Breast epithelium (tissue), 4 donors: ENCODE results near the gene P2RX5. TPM values are rescaled to one million over a fixed set of nuclear protein-coding genes. Genes with fewer than 3 reads are reported as not detected.
"Not testable (repeated sequence)": the region's sequence is repeated elsewhere in the genome, so short reads cannot be mapped to it uniquely, and the experiment has no call there.

Experiments used
- DNase-seq, 2 donors: peaks; one replicate each; pipeline ENCODE4 v3.0.0-alpha.2; 2019; ENCODE audit warnings: low spot score in 2 of 2
- H3K27ac ChIP-seq, 2 donors: fragments of 200-600 bp; sonication (generic) in 1 of 2; one replicate each; pipeline ENCODE4 v1.5.1; 2016 to 2019; ENCODE audit warnings: mild to moderate bottlenecking in 1 of 2
- H3K27me3 ChIP-seq, 2 donors: fragments of 200-600 bp; sonication (generic) in 1 of 2; one replicate each; pipeline versions ENCODE4 v1.5.1 to v1.6.0; 2017 to 2019; ENCODE audit warnings: control low read depth in 1 of 2, mild to moderate bottlenecking in 1 of 2
- H3K36me3 ChIP-seq: fragments of 200-600 bp; one replicate; pipeline ENCODE4 v1.5.1; 2019
- H3K4me1 ChIP-seq, 2 donors: fragments of 200-600 bp; sonication (generic); one replicate each; pipeline ENCODE4 v1.5.1; 2016 to 2019; ENCODE audit warnings: control low read depth in 1 of 2
- H3K4me3 ChIP-seq, 3 donors: fragments of 200-600 bp; sonication (generic); 1 replicate in 2 of 3; 2 replicates in 1 of 3; pipeline ENCODE4 v1.5.1; 2016 to 2019; ENCODE audit warnings: mild to moderate bottlenecking in 3 of 3, moderate library complexity in 2 of 3
- H3K9me3 ChIP-seq, 2 donors: fragments of 200-600 bp; sonication (generic) in 1 of 2; one replicate each; pipeline ENCODE4 v1.5.1; 2016 to 2019; ENCODE audit warnings: control low read depth in 1 of 2
- POLR2A ChIP-seq: fragments of 450-650 bp; IDR thresholded peaks from one replicate; pipeline ENCODE4 v1.6.1; 2016; ENCODE audit warnings: antibody characterized with exemption, mild to moderate bottlenecking, moderate library complexity
- POLR2AphosphoS5 ChIP-seq, 3 donors: sonication (generic); formaldehyde crosslinking; IDR thresholded peaks; one replicate each; pipeline ENCODE4 v1.6.1; 2017; ENCODE audit warnings: antibody characterized with exemption in 3 of 3
- intact Hi-C: fragments of 100-400 bp; cut with DNase I; formaldehyde crosslinking; loops from one replicate; pipeline ENCODE4 v1.15.1; 2023; ENCODE audit warnings: low total_unique reads
- total RNA-seq, 3 donors: library from RNA; depleted of rRNA; stranded (reverse); fragments of >200 nt; gene quantifications; one replicate each; pipeline ENCODE4 v1.1.0, GENCODE V29; 2016
- TF ChIP-seq, protein P1 (sequence below), 3 donors: fragments of 450-650 bp; IDR thresholded peaks; one replicate each; pipeline ENCODE4 v1.5.1; 2016 to 2017; ENCODE audit warnings: antibody characterized with exemption in 3 of 3, mild to moderate bottlenecking in 3 of 3, moderate library complexity in 3 of 3

Gene P2RX5
- total RNA-seq, 3 donors from 2014 or later, result 0.29 to 2.0 (median 0.32) TPM

DNA sequence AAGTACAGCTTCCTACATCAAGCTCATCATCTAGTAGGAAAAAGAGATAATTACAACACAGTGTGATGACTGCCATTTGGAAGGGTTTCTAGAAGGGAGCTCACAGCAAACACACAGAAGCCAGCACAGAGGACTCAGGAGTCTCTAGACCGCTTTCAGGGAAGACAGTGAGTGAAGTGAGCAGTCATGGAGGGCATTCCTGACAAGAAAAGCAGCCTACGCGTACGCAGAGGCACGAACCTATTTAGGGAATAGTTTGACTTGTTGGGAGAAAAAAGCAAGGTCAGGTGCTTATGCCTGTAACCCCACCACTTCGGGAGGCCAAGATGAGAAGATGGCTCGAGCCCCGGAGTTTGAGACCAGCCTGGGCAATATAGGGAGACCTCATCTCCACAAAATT is 19.3 kb upstream of the P2RX5 start:
- Histone ChIP-seq H3K9me3 (no peaks in the 10 kb centered on the region), H3K27me3 (no peaks in the 10 kb centered on the region), H3K36me3 (peaks cover 4% of the 10 kb centered on the region), H3K27ac (no peak overlapping the region), H3K4me1 (no peaks in the 10 kb centered on the region), H3K4me3 (no peak overlapping the region)
- DNase-seq, result no peak
- intact Hi-C loops, result no loop called here
- TF ChIP-seq, protein P1, sequence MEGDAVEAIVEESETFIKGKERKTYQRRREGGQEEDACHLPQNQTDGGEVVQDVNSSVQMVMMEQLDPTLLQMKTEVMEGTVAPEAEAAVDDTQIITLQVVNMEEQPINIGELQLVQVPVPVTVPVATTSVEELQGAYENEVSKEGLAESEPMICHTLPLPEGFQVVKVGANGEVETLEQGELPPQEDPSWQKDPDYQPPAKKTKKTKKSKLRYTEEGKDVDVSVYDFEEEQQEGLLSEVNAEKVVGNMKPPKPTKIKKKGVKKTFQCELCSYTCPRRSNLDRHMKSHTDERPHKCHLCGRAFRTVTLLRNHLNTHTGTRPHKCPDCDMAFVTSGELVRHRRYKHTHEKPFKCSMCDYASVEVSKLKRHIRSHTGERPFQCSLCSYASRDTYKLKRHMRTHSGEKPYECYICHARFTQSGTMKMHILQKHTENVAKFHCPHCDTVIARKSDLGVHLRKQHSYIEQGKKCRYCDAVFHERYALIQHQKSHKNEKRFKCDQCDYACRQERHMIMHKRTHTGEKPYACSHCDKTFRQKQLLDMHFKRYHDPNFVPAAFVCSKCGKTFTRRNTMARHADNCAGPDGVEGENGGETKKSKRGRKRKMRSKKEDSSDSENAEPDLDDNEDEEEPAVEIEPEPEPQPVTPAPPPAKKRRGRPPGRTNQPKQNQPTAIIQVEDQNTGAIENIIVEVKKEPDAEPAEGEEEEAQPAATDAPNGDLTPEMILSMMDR (IDR thresholded peaks at IDR 0.05), result no peak
- TF ChIP-seq POLR2A, result no peak
- no peak for TF ChIP-seq POLR2AphosphoS5 (IDR thresholded peaks at IDR 0.05)

- Histone ChIP-seq H3K4me3 (no peak overlapping the region), H3K27me3 (no peaks in the 10 kb centered on the region), H3K27ac (no peak overlapping the region), H3K9me3 (no peaks in the 10 kb centered on the region), H3K36me3 (peaks cover 4% of the 10 kb centered on the region), H3K4me1 (no peaks in the 10 kb centered on the region)
- TF ChIP-seq, protein P1 (IDR thresholded peaks at IDR 0.05), result no peak
- no peak for TF ChIP-seq POLR2A
- no peak for TF ChIP-seq POLR2AphosphoS5 (IDR thresholded peaks at IDR 0.05)
- no peak for DNase-seq
- intact Hi-C loops, result loop anchor here (5.0 kb wide), 1 partner anchor 1251 kb away; no protein-coding TSS in a partner anchor
These were observed 17.0 kb upstream of the P2RX5 start for GRCh38 chr17:3712811-3713463.

DNA sequence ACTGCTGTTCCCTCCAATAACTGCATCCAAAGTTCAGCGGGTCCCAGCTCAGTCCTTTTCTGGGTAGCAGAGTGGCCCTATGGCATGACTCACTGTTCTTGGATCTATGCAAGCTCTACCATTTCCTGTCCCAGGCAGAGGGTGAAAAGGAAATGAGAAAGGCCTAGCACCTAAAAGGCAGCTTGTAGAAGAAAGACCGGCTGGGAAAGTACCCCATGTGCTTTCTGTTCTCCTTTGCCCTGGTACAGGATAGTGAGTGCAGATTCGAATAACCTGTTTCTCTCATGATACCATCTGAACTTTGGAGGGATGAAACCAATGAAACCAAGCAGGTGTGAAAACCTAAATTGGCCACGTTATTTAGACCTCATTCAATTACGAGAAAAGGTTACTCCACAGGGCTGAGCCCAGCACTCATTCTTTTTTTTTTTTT is 15.0 kb upstream of the P2RX5 start:
- H3K9me3 ChIP-seq, result no peaks in the 10 kb centered on the region
- TF ChIP-seq, protein P1 (IDR thresholded peaks at IDR 0.05), result no peak
- TF ChIP-seq POLR2AphosphoS5 (IDR thresholded peaks at IDR 0.05) (no peak), POLR2A (no peak)

DNA sequence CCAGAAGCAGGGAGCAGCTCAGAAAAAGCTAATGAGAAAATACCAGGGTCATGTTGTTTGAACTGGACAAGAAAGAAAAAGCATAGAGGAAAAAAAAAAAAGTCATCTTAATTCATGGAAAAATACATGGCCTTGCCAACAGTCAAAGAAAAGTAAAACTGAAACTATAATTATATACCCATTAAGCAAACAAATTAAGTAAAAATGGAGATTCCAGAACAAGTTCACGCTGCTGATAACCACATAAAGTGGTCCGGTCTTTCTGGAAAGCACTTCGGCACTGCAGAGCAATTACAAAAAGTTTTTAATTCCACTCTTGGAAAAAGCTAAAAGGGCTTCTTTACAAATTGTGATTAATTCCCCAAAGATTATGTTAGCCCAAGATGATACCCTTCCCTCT is 12.4 kb upstream of the P2RX5 start:
- TF ChIP-seq, protein P1 (IDR thresholded peaks at IDR 0.05), result no peak
- TF ChIP-seq POLR2AphosphoS5 (IDR thresholded peaks at IDR 0.05) (no peak), POLR2A (no peak)
- Histone ChIP-seq H3K9me3 (no peaks in the 10 kb centered on the region), H3K27me3 (no peaks in the 10 kb centered on the region), H3K4me3 (no peak overlapping the region), H3K36me3 (no peaks in the 10 kb centered on the region), H3K4me1 (no peaks in the 10 kb centered on the region), H3K27ac (no peak overlapping the region)
- intact Hi-C loops, result no loop called here
- no peak for DNase-seq

More for the DNA sequence above, 15.0 kb upstream of the P2RX5 start:
- H3K27ac ChIP-seq, result no peak overlapping the region
- H3K4me3 ChIP-seq, result no peak overlapping the region
- no peaks in the 10 kb centered on the region for H3K27me3 ChIP-seq
- DNase-seq, result no peak
- no peaks in the 10 kb centered on the region for H3K4me1 ChIP-seq
- intact Hi-C loops, result loop anchor here (5.0 kb wide), 1 partner anchor 1249 kb away; no protein-coding TSS in a partner anchor
- no peaks in the 10 kb centered on the region for H3K36me3 ChIP-seq

DNA sequence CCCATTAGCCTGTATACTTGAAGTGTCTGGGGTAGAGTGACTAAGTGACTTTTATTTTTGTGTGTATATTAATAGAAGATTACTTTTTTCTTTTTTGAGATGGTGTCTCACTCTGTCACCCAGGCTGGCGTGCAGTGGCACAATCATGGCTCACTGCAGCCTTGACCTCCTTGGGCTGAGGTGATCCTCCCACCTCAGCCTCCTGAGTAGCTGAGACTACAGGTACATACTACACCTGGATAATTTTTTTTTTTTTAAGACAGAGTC is 9.7 kb upstream of the P2RX5 start:
- H3K9me3 ChIP-seq, H3K4me3 ChIP-seq, DNase-seq, intact Hi-C loops, H3K36me3 ChIP-seq, H3K27ac ChIP-seq, H3K4me1 ChIP-seq, H3K27me3 ChIP-seq: not testable (repeated sequence)
